A172 (cell line): ENCODE measurements around the gene PCDHGB7. TPM values are rescaled to one million over a fixed set of nuclear protein-coding genes. Genes with fewer than 3 reads are reported as not detected.
A peak's percentile ranks its signal among the peaks of the same experiment; 100 is the strongest.
"Not testable (repeated sequence)": the region's sequence is repeated elsewhere in the genome, so short reads cannot be mapped to it uniquely, and the experiment has no call there.

Experiments
- DNase-seq: peaks from one replicate; pipeline ENCODE4 v3.0.0-alpha.2; 2015; ENCODE audit warnings: low spot score
- total RNA-seq: library from RNA; depleted of rRNA; stranded (reverse); fragments of >200 nt; shearing (Covaris generic); gene quantifications from 2 replicates; pipeline ENCODE4 v1.2.3, GENCODE V29; 2014; rRNA removed

The PCDHGB7 gene
- 14.6 and 15.0 TPM in 2 replicates for total RNA-seq

DNA sequence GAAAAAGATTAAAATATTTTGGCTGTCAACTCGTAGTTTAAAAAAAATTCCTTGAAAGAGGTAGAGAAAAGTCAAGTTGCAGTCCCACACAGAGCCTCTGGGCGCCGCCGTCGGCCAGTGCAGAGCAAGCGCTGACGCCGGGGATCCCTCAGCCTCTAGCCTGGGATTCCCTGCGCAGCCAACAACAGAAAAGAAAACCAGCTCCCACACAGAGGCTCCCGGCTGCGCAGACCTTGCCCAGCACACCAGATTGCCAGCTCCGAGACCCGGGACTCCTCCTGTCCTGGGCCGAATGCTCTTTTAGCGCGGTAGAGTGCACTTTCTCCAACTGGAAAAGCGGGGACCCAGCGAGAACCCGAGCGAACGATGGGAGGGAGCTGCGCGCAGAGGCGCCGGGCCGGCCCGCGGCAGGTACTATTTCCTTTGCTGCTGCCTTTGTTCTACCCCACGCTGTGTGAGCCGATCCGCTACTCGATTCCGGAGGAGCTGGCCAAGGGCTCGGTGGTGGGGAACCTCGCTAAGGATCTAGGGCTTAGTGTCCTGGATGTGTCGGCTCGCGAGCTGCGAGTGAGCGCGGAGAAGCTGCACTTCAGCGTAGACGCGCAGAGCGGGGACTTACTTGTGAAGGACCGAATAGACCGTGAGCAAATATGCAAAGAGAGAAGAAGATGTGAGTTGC, at the start of gene PCDHGB7:
Gene PCDHGB7 (plus strand): TSS at position 184 of the 679 bp plus-strand sequence. CDS start 183 bp downstream, at position 367.
- peak; percentile 72 for DNase-seq

DNA sequence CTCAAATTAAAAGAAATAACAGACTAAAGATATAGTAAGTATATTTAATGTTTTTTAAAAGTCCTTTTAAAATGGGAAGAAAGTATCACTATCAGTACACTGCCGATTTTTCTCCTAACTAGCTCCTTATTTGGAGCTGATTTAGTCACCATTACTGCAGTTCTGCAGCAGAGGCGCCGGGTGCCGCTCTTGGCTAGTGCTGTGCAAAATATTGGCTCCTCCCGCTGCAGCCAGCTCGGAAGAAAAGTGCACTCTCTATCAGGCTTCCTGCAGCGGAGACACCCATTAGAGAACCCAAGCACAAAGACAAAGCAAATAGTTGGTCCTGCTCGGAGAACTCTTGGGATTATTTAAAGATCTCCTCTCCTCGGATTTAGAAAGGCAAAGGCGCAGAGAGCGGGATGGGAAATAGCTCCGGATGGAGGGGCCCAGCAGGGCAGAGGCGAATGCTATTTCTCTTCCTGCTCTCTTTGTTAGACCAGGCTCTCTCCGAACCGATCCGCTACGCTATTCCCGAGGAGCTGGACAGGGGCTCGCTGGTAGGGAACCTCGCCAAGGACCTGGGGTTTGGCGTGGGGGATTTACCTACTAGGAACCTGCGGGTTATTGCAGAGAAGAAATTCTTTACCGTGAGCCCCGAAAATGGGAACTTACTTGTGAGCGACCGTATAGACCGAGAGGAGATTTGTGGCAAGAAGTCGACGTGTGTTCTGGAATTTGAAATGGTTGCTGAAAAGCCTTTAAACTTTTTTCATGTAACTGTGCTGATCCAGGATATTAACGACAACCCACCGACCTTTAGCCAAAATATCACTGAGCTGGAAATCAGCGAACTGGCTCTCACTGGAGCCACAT, 47.3 kb upstream of the PCDHGB7 start, which contains the start of gene PCDHGB3:
Gene PCDHGB3 (plus strand): TSS at position 249 of the 855 bp plus-strand sequence. CDS start 153 bp downstream, at position 402.
- no peak for DNase-seq

DNA sequence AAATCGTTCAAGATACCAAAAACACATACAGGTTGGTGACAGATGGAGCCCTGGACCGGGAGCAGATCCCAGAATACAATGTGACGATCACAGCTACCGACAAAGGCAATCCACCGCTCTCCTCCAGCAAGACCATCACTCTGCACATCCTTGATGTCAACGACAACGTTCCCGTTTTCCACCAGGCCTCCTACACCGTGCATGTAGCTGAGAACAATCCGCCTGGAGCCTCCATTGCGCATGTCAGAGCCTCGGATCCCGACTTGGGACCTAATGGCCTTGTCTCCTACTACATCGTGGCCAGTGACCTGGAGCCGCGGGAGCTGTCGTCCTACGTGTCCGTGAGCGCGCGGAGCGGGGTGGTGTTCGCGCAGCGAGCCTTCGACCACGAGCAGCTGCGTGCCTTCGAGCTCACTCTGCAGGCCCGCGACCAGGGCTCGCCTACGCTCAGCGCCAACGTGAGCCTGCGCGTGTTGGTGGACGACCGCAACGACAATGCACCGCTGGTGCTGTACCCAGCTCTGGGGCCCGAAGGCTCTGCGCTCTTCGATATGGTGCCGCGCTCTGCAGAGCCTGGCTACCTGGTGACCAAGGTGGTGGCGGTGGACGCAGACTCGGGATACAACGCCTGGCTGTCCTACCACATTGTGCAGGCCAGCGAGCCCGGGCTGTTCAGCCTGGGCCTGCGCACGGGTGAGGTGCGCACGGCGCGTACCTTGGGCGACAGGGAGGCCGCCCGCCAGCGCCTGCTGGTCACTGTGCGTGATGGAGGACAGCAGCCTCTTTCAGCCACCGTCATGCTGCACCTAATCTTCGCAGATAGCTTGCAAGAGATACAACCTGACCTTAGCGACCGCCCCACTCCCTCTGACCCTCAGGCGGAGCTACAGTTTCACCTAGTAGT, 45.7 kb upstream of the PCDHGB7 start:
- DNase-seq: no peak

DNA sequence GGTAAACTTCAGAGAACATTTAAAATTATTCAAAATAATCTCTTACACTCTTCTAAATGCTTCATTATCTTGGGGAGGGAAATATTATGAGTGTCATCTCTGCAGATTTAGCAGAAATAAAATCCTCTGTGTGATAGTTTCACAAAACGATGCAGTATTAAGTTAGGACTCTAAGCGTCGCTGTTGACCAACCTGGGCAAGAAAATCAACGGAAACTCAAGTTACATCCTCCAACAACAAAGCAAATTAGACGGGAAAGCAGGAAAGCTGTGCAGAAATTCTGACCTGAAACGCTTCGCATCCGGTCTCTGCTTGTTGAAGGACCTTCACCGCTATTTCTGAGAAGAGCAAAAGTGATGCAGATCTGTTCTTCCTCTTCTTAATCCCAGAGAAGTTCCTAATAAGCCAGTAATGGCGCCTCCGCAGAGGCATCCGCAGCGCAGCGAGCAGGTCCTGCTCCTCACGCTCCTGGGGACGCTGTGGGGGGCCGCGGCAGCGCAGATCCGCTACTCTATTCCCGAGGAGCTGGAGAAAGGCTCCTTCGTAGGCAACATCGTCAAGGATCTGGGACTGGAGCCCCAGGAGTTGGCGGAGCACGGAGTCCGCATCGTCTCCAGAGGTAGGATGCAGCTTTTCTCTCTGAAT, 43.7 kb upstream of the PCDHGB7 start, which contains the start of gene PCDHGA6:
Gene PCDHGA6 (plus strand): TSS at position 219 of the 645 bp plus-strand sequence. CDS start 193 bp downstream, at position 412.
- DNase-seq: no peak

DNA sequence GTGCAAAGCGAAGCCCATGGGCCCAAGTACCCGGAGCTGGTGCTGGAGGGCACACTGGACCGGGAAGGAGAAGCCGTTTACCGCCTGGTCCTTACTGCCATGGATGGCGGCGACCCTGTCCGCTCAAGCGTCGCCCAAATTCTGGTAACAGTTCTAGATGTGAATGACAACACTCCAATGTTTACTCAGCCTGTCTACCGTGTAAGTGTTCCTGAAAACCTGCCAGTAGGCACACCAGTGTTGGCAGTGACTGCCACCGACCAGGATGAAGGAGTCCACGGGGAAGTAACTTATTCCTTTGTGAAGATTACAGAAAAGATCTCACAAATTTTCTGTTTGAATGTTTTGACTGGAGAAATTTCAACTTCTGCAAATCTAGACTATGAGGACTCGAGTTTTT, 42.9 kb upstream of the PCDHGB7 start:
- DNase-seq: no peak

GRCh38 chr5:141375444-141376155, 41.9 kb upstream of the PCDHGB7 start:
- DNase-seq: not testable (repeated sequence)

GRCh38 chr5:141382469-141383294, 34.8 kb upstream of the PCDHGB7 start, which contains the start of gene PCDHGA7:
TSS of gene PCDHGA7 (plus strand) at chr5:141382742. CDS start at chr5:141382900, 158 bp downstream.
- DNase-seq: no peak

DNA sequence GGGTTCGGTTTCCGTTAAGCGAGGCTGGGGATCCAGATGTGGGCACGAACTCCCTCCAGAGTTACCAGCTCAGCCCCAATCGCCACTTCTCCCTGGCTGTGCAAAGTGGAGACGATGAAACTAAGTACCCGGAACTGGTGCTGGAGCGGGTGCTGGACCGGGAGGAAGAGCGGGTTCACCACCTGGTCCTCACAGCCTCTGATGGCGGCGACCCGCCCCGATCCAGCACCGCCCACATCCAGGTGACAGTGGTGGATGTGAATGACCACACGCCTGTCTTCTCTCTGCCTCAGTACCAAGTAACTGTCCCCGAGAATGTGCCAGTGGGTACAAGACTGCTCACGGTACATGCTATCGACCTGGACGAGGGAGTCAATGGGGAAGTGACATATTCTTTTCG, 34.1 kb upstream of the PCDHGB7 start:
- no peak for DNase-seq

DNA sequence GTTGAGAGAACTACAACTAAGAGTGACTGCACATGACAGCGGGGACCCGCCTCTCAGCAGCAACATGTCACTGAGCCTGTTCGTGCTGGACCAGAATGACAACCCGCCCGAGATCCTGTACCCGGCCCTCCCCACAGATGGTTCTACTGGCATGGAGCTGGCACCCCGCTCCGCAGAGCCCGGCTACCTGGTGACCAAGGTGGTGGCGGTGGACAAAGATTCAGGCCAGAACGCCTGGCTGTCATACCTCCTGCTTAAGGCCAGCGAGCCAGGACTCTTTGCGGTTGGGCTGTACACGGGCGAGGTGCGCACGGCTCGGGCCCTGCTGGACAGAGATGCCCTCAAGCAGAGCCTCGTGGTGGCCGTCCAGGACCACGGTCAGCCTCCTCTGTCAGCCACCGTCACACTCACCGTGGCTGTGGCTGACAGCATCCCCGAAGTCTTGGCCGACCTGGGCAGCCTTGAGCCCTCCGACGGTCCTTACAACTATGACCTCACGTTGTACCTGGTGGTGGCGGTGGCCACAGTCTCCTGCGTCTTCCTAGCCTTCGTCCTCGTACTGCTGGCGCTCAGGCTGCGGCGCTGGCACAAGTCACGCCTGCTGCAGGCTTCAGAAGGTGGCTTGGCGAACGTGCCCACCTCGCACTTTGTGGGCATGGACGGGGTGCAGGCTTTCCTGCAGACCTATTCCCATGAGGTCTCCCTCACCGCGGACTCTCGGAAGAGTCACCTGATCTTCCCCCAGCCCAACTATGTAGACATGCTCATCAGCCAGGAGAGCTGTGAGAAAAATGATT, 32.8 kb upstream of the PCDHGB7 start:
- no peak for DNase-seq

- not testable (repeated sequence) for DNase-seq
Measured at GRCh38 chr5:141387557-141388311, 29.7 kb upstream of the PCDHGB7 start, which contains the start of gene PCDHGB4. TSS of gene PCDHGB4 (plus strand) at chr5:141387698. CDS start at chr5:141387885, 187 bp downstream.

GRCh38 chr5:141388661-141389060, 28.8 kb upstream of the PCDHGB7 start:
- DNase-seq: no peak

DNA sequence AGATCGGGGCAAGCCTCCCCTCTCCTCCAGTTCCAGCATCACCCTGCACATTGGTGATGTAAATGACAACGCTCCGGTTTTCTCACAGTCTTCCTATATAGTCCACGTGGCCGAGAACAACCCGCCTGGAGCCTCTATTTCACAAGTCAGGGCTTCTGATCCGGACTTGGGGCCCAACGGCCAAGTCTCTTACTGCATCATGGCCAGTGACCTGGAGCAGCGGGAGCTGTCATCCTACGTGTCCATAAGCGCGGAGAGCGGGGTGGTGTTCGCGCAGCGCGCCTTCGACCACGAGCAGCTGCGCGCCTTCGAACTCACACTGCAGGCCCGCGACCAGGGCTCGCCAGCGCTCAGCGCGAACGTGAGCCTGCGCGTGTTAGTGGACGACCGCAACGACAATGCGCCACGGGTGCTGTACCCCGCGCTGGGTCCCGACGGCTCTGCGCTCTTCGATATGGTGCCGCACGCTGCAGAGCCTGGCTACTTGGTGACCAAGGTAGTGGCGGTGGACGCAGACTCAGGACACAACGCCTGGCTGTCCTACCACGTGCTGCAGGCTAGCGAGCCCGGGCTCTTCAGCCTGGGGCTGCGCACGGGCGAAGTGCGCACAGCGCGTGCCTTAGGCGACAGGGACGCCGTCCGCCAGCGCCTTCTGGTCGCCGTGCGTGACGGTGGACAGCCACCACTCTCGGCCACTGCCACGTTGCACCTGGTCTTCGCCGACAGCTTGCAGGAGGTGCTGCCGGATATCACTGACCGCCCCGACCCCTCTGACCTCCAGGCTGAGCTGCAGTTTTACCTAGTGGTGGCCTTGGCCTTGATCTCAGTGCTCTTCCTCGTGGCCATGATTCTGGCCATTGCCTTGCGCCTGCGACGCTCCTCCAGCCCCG, 28.1 kb upstream of the PCDHGB7 start:
- DNase-seq: no peak

GRCh38 chr5:141392429-141393198, 24.9 kb upstream of the PCDHGB7 start, which contains the start of gene PCDHGA8:
TSS of gene PCDHGA8 (plus strand) at chr5:141392633. CDS start at chr5:141392814, 181 bp downstream.
- DNase-seq: no peak

DNA sequence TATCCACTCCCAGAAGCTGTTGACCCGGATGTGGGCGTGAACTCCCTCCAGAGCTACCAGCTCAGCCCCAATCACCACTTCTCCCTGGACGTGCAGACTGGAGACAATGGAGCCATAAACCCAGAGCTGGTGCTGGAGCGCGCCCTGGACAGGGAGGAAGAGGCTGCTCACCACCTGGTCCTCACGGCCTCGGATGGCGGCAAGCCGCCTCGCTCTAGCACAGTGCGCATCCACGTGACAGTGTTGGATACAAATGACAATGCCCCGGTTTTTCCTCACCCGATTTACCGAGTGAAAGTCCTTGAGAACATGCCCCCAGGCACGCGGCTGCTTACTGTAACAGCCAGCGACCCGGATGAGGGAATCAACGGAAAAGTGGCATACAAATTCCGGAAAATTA, 24.2 kb upstream of the PCDHGB7 start:
- DNase-seq: no peak

DNA sequence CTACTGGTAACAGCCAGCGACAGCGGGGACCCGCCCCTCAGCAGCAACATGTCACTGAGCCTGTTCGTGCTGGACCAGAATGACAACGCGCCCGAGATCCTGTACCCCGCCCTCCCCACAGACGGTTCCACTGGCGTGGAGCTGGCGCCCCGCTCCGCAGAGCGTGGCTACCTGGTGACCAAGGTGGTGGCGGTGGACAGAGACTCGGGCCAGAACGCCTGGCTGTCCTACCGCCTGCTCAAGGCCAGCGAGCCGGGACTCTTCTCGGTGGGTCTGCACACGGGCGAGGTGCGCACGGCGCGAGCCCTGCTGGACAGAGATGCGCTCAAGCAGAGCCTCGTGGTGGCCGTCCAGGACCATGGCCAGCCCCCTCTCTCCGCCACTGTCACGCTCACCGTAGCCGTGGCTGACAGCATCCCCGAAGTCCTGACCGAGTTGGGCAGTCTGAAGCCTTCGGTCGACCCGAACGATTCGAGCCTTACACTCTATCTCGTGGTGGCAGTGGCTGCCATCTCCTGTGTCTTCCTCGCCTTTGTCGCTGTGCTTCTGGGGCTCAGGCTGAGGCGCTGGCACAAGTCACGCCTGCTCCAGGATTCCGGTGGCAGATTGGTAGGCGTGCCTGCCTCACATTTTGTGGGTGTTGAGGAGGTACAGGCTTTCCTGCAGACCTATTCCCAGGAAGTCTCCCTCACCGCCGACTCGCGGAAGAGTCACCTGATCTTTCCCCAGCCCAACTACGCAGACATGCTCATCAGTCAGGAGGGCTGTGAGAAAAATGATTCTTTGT, 22.9 kb upstream of the PCDHGB7 start:
- not testable (repeated sequence) for DNase-seq
